ENCODE data around the gene HLA-C.
A peak's percentile ranks its signal among the peaks of the same experiment; 100 is the strongest.
"Not testable (repeated sequence)": the region's sequence is repeated elsewhere in the genome, so short reads cannot be mapped to it uniquely, and the experiment has no call there.

HLA-C gene

DNA sequence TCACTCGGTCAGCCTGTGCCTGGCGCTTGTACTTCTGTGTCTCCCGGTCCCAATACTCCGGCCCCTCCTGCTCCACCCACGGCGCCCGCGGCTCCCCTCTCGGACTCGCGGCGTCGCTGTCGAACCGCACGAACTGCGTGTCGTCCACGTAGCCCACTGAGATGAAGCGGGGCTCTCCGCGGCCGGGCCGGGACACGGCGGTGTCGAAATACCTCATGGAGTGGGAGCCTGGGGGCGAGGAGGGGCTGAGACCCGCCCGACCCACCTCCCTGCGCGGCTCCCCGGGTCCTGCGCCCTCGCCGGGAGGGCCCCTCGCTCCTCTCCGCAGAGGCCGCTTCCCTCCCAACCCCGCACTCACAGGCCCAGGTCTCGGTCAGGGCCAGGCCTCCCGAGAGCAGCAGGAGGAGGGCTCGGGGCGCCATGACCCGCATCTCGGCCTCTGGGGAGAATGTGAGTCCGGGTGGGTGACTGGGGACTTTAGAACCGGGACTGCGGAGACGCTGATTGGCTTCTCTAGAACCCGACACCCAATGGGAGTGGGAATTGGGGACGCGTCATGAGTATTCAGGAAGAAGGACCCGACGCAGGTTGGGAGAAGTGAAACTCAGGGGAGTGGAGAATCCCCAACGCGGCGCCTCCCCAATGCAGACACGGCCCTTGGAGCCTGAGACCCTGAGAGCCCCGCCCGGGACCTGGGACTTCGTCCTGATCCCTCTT is at the start of gene HLA-C:
Gene HLA-C, minus strand, starts transcription at position 452 of the 717 bp plus-strand sequence. Its CDS starts 21 bp downstream, at position 431.
- DNase-seq, result peak; percentile 93

DNA sequence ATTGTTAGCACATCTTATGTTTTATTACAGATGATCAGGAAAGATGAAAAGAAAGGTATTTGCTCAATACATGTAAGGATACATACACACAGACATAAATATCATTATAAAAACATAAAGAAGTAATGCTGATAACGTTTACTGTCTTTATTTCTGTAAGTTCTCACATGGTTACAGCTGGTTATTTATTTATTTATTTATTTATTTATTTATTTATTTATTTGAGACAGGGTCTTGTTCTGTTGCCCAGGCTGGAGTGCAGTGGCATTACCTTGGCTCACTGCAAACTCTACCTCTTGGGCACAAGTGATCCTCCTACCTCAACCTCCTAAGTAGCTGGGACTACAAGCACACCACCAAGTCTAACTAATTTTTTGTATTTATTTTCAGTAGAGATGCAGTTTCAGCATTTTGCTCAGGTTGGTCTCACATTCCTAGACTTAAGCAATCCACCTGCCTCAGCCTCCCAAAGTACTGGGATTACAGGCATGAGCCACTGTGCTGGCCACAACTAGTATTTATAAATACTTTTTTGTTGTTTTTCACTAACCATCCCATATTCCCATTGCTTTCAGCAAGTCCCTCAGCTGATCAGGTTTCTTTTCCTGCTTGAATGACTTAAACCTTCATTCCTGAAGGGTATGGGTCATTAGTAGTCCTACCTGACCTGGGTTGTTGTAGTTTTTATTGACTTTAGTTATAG is 49.3 kb upstream of the HLA-C start:
- no peak for DNase-seq

DNA sequence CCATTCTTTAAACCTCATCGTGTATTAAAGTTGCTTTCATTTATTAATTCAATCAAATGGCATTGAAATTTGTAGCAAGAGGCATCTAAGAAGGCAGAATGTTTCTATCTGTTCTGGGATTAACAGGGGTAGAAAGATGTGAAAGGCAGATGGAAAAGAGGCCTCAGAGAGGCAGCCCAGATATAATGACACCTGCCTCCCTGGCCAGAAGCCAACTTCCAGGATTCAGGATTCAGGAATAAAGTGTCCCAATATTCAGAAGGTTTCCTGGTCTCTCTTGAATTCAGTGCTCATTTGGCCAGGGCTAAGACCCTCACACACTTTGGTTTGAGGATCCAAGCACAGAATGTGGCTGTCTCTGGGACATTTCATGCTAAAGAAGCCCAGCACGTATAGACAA is 45.1 kb upstream of the HLA-C start:
- no peak for DNase-seq

DNA sequence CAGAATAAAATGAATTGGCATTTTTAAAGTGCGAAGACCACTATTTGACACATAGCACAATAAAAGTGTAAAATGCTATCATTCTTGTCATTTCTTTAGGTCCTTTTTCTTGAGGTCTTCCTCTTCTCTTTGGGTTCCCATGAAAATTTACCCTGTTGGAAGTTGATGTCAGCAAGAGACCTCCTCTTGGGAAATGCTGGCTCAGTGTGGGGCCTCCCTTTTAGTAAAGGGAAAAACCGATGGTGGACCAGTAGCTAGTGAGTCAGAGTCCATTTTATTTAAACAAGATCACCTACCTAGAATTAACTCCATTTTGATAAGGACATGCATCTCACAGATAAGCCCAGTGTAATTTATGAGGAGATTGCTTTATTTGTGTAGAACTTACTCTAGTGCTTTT is 37.7 kb upstream of the HLA-C start:
- DNase-seq, result no peak

DNA sequence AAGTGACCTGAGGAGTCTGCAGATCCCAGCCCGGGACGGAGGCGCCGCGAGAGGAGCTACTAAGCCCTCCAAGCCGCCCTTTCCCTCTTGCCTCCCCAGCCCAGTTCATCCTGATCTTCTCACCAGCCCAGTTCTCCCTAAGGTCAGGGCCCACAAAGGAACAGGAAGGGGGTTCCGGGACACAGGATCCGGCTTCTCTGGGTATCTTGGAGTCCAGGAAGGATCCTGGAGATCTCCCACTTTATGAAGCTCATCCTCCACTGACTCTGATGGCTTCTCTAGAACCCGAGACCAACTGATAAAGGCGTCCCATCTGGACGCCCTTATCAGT is 36.9 kb upstream of the HLA-C start:
- DNase-seq, result no peak

DNA sequence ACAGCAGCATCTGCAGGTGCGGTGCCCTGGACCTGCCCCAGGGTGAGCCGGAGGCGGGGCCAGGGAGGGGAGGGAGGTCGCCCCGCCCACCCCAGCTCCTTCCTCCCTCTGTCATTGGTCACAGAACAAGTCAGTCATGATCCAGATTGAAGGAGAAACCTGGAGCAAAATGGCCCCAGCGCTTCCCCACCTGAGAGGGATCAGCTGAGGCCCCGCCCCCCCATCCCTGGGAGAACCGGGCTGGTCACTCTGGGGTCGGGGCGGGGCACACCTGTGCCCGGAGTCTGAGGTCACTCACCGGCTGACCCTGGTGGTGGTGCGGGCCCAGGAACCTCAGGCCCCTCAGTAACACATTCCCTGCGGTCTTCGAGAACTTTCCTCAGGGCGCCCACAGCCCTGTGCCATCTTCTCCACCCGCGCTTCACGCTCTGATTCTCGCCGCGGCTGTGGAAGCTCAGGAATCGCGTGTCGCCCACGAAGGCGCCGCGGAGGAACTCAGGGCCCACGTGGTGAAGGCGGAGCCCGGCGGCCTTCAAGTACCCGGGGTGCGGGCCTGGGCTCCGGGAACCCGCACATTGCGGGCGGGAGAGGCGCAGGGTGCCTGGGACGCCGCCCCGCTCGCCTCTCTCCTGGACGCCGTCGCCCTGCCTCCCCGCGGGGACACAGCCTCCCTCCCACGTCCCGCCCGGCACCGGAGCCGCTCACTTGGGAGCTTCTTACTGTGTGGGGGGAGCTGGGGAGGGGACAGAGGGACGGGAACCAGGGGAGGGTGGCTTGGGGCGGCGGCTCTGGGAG is 36.4 kb upstream of the HLA-C start:
- DNase-seq, result peak; percentile 75

DNA sequence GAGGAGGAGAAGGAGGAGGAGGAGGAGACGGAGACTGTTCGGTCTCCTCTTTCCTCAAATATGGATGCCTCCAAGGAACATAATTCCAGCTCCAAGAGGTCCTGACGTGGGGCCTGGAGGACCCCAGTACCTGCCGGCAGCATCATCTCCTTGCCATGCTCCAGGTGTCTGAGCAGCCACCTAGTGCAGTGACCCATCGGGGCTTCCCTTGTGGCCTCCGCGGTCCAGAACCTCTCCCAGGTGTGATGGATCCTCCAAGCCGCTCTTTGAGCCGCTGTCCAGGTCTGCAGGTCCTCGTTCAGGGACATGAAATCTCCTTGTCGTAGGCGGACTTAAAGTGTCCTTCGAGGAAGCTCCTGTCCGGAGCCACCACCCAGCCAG is 35.8 kb upstream of the HLA-C start:
- DNase-seq, result no peak

DNA sequence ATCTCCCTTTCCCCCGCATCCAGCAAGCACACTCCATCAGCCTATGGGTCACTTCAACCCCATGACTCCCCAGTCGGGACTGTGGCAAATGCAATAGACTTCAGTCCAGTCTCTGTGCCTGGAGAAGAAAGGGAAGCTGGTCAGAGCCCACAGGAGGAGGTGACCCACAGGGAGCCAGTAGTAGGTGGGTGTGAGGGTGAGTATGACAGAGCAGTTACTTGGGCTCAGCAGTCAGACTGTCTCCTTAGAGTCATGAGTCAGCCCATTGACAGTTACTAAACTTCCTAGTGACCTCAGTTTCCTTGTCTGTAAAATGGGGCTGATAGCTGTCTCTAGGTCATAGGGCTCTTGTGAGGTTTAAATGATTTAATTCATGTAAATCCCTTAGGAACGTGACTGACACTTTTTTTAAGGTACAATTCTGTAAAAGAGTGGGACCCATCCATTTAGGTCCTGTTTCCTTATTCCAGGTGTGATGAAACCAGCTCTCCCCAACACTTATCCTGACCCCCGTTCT is 33.9 kb upstream of the HLA-C start:
- DNase-seq, result no peak

DNA sequence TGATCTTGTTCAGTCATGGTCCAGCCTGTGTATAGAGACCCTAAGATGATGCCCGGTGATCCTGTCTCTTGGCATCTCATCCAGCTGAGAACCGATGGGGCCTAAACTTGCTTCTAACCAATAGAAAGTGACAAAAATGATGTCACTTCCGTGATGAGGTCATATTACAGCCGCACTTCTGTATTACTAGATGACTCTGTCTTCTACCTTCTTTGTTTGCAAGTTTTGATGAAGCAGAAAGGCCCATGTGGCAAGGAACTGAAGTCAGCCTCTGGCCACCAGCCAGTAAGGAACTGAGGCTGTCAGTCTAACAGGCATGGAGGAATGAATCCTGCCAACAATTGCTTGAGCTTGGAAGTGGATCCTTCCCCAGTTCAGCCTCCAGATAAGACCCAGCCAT is 32.8 kb upstream of the HLA-C start:
- no peak for DNase-seq

DNA sequence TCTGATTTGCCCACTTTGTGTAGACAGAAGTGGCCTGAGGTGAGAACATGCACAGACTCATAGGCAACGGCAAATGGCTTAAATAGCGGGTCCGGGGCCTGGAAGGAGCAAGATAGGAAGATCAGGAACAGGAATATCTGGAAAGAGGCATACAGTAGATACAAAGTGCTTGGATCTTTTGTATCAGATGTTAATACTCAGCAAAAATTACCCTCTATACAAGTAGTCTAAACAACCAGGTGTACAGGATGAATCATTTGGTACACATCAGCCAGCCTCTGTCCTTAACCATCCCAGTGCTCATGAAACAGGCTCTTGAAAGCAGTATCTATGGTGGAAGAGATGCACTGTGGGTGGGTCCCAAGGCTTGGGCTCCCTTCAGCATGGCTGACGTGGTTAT is 28.9 kb upstream of the HLA-C start:
- no peak for DNase-seq

DNA sequence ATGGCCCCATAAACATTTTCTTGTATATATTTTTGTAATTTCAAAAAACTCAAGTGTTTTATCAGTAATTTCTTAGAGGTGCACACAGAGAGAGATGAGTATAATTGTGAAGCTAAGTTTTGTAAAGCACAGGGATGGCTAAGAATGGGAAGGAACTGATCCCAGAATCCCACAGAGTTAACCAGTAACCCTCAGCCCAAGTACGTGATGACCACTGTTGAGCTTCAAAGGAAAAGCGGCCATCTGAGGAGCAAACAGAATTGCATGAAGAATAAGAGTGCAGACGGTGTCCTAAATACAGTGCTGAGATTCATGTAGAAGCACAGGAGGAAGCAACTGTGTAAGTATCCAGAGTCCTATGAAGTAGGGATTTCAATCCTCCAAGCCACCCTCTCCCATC is 28.1 kb upstream of the HLA-C start:
- no peak for DNase-seq

DNA sequence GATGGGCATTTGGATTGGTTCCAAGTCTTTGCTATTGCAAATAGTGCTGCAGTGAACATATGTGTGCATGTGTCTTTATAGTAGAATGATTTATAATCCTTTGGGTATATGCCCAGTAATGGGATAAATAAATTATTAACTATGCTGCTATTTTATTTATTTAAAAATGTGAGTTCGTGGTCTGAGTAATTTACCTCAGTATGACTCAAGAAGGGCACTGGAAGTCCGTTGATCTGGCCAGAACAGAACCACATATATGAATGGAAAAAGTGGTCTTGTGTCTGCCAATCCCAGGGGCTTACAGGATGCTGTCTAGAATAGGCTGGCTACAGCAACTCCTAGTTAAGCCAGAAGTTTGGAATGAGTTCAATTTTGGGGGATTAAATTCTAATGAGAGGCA is 27.6 kb upstream of the HLA-C start:
- DNase-seq, result no peak

DNA sequence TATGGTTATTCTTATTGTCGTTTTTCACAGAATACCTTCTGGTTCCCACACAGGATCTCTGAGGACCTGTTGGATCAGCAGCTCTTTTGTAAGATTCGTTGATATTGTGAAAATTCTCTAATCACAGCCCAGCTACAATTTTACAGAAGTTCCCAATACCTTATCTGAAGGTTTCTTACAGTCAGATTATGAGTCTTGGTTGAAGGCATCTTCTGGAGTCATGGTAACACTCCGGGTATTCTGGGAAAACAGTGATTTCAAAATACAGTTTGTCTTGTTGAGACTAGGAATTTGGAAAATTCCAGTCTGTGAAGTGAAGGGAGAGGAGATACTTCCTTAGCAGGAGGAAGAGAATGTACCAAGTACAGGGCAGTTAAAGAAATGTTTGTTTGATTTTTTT is 22.2 kb upstream of the HLA-C start:
- no peak for DNase-seq

DNA sequence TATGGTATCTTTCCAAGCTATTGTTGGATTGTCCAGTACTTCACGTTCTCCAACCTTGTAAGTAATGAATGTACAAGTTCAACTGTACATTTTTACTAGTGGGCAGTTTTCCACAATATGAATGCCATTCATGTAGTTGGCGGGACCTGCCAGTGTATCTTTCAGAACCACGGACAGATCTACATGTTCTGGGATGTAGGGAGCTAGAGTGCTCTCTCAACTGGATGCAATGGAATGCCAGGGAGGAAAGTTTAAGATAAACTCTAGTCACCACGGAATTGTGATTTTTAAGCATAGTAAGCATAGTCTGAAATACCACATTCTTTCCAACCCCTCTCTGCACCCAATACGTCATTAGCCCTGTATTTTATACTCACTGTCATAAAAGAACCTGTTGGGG is 21.5 kb upstream of the HLA-C start:
- no peak for DNase-seq

DNA sequence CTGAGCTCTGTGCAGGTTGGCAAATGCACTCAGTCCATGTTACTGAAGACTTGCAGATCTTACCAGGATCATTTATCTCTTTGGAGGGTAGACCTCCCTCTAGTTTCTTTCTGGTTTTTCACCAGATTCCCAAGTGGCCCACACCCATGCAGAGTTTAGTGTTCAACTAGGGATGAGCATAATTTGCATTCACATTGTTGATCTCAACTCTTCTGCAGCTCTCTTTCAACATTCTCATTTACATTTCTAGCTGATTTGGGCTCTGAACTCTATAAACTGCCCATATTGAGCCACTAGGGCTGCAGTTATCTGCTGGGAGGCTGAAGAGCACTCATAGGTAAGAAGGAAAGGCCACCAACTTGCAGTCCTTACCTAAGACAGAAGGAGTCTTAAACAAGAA is 17.9 kb upstream of the HLA-C start:
- DNase-seq, result no peak

DNA sequence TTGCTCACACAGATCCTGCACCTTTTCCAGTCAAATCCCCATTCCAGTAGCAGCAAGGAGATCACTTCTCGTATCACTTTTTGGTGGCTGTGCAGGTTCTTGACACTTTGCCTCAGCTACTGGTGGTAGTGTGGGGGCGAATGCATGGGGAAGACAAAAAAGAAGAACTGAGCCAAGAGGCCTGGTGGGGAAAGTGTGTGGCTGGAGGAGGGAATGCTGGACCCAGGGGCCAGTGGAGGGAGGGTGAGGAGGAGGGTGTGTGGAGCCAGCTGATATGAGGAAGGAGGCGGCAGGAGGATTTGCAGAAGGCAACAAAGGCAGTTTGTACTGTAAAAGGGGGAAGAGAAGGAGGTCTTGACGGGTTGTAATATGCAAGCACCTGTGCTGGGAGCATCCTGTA is 15.7 kb upstream of the HLA-C start:
- no peak for DNase-seq

DNA sequence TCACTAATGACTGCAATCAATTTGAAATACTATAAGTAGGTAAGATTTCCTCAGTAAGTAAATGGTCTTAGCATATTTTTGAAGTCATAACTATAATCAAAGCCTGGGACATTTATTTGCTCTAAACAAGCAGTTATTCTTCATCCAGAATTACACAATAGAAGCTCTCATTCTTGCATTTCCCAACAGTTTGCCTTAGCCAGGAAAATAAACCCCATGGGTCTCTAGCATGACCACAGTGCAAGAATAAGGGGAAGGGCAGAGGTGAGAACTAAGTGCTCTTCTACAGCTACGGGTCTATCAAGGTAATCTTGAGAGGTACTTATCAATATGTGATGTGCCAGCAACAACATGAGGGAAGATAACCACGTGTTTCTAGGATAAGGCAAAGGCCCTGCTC is 14.1 kb upstream of the HLA-C start:
- DNase-seq, result no peak

DNA sequence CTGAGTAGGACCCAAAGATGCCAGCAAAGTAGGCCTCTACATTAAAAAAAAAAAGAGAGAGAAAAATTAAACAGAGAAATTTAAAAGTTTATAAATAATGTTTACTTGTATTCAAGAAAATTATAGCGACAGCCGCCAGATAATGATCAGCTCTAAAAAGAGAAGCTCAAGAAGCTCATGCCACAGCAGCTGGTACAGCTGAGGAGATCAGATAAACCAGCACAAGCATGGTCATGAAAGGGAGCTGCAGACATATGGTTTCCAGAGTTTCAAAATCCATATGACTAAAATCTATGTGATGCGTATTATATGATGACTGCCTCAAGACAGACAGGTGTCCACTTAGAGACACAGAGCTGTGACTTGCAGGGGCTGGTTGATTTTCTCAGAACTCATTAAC is 13.6 kb upstream of the HLA-C start:
- no peak for DNase-seq

DNA sequence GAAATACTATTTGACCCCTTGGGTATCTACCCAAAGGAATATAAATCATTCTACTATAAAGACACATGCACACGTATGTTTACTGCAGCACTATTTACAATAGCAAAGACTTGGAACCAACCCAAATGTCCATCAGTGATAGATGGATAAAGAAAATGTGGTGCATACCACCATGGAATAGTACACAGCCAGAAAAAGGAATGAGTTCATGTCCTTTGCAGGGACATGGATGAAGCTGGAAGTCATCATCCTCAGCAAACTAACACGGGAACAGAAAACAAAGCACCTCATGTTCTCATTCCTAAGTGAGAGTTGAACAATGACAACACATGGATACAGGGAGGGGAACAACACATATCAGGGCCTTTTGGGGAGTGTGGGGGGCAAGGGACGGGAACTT is 7.8 kb upstream of the HLA-C start:
- not testable (repeated sequence) for DNase-seq

DNA sequence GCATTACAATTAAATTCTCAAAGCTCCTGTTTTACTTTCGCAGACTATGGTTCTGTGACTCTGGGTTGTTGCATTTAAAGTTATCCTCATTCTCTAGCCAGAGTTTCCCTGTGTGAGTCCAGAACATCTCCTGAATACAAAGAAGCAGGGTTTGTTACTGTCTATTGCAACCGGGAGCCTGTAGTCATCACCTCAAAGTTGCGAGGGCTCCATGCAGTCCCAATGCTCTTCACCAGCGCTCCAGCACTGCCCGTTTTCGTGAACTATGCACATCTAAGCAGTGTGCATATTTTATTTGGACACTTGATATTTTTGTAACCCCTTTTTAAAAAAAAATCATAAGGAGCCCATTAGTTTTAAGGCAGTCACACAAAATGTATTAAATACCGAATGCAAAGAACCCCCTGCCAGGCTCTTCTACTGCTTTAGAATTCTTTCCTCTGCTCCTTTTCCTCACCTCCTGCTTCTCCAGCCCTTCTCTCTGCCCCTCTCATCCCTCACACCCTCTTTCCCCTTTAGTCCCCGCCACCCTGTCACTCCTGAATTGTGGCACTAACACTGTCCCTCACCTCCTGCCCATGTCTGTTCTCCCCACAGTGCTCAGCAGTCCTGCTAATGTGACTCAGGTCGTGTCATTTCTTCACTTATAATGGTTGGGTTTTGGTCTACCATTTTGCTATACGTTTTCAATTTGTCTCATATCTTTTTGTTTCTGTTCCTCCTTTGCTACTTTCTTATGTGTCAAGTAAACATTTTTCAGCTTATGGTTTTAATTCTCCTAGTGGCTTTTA is 1.1 kb upstream of the HLA-C start:
- DNase-seq, result peak; percentile 41

DNA sequence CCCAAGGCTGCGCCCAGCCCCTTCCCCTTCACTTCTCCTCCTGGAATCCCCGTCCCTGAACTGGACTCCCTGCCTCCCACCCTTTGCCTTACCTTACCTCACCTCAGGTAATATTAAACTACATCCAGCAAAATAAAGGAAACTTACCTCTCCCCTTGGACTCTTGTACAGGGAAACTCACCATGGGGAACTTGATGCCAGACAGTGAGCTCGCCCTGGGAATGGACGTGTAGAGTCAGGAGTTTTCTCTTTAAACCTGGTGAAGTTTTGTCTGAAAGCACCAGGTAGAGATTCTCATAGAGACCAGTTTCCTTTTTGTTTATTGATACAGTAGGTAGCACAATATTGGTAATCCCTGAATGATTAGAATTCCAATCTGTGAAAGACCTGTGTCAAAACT is 544 bp upstream of the HLA-C start:
- no peak for DNase-seq

DNA sequence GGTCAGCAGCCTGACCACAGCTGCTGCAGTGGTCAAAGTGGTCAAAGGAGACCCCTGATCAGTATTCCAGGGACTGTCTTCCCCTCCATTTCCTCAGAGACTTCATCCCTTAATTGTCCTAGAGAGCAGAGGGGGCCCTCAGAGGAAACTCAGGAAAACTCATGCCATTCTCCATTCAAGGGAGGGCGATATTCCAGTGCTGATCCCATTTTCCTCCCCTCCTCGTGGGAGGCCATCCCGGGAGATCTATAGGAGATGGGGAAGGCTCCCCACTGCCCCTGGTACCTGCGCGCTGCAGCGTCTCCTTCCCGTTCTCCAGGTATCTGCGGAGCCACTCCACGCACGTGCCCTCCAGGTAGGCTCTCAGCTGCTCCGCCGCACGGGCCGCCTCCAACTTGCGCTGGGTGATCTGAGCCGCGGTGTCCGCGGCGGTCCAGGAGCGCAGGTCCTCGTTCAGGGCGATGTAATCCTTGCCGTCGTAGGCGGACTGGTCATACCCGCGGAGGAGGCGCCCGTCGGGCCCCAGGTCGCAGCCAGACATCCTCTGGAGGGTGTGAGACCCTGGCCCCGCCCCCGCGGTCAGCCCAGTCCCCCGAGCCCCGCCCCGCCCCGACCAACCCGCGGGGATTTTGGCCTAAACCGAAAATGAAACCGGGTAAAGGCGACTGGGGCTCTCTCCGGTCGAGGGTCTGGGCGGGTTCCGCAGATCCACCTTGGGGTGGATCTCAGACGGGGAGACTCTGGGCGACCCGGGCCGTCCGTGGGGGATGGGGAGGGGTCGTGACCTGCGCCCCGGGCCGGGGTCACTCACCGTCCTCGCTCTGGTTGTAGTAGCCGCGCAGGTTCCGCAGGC is 878 bp downstream of the HLA-C start:
- peak; percentile 80 for DNase-seq

Data from activated CD4-positive, alpha-beta T cell treated with anti-CD3 and anti-CD28 coated beads for 48 hours (primary cell).